ENCODE measurements around the gene PSMD1.

The PSMD1 gene

DNA sequence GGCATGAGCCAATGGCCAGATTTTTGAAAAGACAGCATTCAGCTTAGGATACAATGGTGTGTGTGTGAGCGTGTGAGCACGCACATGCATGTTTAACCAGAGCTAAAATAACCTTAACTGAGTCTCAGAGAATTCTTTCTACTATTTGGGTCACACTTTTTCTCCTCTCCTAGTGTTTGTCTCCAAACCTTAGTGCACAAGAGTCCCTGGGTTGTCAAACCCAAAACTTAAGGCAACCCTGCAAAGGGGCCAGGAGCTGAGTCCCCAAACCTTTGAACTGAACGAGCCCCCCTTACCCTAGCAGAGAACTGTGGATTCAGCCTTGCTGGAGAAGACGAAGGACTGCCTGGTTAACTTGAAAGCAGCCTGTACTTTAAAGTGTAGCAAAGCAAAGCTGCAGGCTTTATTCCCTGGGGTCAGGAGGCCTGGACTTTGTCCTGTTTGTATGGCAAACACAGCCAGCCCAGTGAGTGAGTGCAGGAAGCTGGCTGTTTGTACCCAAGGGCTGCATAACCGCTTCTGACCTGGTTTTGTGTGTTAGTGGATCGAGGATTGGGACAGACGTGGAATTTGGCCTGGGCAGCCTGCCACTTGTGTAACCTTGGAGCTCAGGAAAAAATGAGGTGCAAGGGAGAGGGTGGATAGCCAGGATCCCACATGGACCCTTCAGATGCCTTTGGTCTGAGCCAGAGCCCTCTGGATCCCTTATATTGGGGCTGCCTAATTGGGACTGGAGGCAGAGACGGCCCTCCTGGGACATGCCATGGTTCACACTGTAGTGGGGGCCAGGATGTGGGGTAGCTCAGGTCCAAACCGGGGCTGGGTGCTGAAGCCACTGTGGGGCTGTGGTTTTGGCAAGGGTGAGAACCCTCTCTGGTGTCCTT is 6.4 kb upstream of the PSMD1 start:
- TF ChIP-seq, protein P1, sequence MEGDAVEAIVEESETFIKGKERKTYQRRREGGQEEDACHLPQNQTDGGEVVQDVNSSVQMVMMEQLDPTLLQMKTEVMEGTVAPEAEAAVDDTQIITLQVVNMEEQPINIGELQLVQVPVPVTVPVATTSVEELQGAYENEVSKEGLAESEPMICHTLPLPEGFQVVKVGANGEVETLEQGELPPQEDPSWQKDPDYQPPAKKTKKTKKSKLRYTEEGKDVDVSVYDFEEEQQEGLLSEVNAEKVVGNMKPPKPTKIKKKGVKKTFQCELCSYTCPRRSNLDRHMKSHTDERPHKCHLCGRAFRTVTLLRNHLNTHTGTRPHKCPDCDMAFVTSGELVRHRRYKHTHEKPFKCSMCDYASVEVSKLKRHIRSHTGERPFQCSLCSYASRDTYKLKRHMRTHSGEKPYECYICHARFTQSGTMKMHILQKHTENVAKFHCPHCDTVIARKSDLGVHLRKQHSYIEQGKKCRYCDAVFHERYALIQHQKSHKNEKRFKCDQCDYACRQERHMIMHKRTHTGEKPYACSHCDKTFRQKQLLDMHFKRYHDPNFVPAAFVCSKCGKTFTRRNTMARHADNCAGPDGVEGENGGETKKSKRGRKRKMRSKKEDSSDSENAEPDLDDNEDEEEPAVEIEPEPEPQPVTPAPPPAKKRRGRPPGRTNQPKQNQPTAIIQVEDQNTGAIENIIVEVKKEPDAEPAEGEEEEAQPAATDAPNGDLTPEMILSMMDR (IDR thresholded peaks at IDR 0.05; ENCODE audit: low read depth, low read length) = no peak
- no peak overlapping the region for H3K4me3 ChIP-seq (ENCODE audit: low read depth, low read length)
- H3K4me1 ChIP-seq = no peaks in the 10 kb centered on the region
- H3K27me3 ChIP-seq = no peaks in the 10 kb centered on the region
- H3K9me3 ChIP-seq = no peaks in the 10 kb centered on the region
- H3K36me3 ChIP-seq = no peaks in the 10 kb centered on the region
- peak; percentile 52 for DNase-seq

DNA sequence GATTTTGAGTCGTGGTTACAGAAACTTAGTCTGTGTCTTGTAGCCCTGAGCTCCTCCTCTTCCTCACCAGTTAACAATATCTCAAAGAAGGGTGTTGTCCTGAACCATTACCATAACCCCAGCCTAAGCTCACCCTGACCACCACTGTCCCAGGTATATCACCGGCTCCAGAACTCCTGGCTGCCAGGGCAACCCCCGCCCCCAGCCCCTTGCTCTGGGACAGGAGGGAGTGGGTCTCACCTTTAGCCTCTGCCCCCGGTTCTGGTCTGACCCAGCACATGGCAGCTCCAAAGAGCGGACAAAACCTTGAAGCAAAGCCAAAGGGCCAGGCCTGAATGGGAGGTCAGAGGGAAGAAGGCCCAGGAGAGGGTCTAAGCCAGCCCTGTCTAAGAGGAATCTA is 5.6 kb upstream of the PSMD1 start:
- H3K4me3 ChIP-seq (ENCODE audit: low read depth, low read length) = no peak overlapping the region

DNA sequence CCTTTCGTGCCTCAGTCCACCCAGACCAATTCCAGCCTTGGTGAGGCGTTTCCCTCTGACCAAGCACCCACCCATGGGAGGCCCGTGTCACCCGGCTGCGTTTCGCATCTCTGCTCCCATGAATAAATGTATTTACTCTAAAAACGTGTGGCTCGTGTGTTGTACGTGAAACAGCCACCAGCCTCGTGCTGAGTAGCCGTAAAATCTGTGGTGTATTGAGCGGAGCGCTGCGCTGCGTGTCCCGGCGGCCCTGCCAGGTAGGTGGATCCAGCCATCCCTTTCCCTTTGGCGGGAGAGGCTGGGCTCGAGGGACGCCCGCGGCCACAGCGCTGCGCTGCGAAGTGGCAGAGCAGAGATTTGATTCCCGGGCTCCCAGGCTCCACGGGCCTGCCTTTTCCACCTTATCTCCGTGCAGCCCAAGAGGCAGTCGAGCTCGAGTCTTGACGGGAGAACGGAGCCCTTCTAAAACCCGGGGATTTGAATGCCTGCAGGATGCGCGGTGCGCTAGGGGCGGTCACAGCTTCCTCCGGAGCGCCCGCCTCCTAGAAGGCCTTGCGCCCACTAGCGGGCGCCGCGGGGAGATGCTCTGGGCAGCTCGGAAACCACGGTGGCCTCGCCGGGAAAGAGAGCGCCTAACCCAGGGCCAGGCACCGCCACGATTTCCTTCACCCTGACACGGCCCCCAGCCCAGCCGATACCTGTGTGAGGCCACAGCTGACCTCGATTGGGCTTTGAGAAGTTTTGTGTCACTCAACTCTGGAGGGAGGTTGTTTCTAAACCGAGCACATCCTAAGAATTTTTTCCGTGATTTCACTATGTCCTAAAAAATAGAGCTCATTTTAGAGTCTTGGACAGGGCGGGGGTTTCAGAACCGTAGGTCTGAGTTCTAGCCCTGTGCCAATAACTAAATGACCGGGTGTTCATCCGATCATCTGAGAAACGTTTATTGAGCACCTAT is 3.9 kb upstream of the PSMD1 start:
- H3K4me3 ChIP-seq (ENCODE audit: low read depth, low read length) = peak overlapping the region; percentile 69
- TF ChIP-seq, protein P1 (IDR thresholded peaks at IDR 0.05; ENCODE audit: low read depth, low read length) = peak; percentile 92
- DNase-seq = peak; percentile 90
- no peaks in the 10 kb centered on the region for H3K36me3 ChIP-seq
- no peaks in the 10 kb centered on the region; the same call in 1 of the 2 replicates for H3K4me1 ChIP-seq
- H3K9me3 ChIP-seq = no peaks in the 10 kb centered on the region
- no peaks in the 10 kb centered on the region for H3K27me3 ChIP-seq

More for the DNA sequence above, 5.6 kb upstream of the PSMD1 start:
- no peaks in the 10 kb centered on the region for H3K9me3 ChIP-seq
- TF ChIP-seq, protein P1 (IDR thresholded peaks at IDR 0.05; ENCODE audit: low read depth, low read length) = no peak
- H3K36me3 ChIP-seq = no peaks in the 10 kb centered on the region
- no peak for DNase-seq
- H3K4me1 ChIP-seq = no peaks in the 10 kb centered on the region
- H3K27me3 ChIP-seq = no peaks in the 10 kb centered on the region

DNA sequence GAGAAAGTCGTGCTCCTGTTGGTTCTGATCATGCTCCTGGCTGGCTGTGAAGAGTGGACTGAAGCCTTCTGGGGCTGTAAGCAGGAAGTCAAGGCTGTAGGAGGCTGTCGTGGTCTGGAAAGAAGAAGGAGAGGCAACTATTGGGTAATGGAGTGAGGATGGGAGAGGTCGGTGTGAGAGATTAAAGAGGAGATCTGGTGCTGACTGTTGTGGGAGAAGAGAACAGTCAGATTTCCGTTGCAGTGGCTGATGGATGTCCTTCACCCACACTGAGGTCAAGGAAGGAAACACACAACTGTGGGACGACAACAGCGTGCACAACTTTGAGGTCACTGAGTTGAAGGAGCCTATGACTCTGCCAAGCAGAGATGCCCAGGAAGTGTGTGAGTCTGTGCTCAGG is 2.8 kb upstream of the PSMD1 start:
- H3K27me3 ChIP-seq = no peaks in the 10 kb centered on the region
- H3K9me3 ChIP-seq = no peaks in the 10 kb centered on the region
- H3K4me3 ChIP-seq (ENCODE audit: low read depth, low read length) = no peak overlapping the region
- no peak for DNase-seq
- no peaks in the 10 kb centered on the region for H3K36me3 ChIP-seq
- peaks cover 4% of the 10 kb centered on the region; the same call in 1 of the 2 replicates for H3K4me1 ChIP-seq
- TF ChIP-seq, protein P1 (IDR thresholded peaks at IDR 0.05; ENCODE audit: low read depth, low read length) = no peak

DNA sequence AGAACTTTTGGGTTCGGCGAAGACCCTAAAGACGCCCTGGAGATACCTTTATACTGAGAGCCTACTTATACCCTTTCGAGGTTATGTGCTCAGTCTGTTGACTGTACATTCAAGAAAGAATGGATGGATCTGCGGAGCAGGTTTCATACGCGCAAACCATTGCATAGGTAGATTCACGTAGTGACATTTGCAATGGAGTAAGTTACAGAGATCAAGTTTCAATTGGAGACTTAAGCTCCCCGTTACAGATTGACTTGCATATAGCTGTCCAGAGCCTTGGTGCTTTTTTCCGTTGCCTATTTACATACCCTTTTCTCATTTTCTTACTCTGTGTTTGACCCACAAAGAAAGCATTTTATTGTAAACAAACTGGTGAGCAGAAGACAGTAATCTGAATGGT is 923 bp downstream of the PSMD1 start:
- H3K9me3 ChIP-seq = no peaks in the 10 kb centered on the region
- H3K36me3 ChIP-seq = peaks cover 18% of the 10 kb centered on the region
- no peak for DNase-seq
- peak overlapping the region; percentile 99 for H3K4me3 ChIP-seq (ENCODE audit: low read depth, low read length)
- TF ChIP-seq, protein P1 (IDR thresholded peaks at IDR 0.05; ENCODE audit: low read depth, low read length) = no peak
- peaks cover 4% of the 10 kb centered on the region for H3K4me1 ChIP-seq
- H3K27me3 ChIP-seq = no peaks in the 10 kb centered on the region
